HEK293 (cell line): Measurements from ENCODE around the gene PAM.

Source experiments
- CTCF ChIA-PET: fragments of 350-600 bp; formaldehyde crosslinking; extraction: SDS; loops from one replicate; lab custom pipeline; 2021; ENCODE audit warnings: antibody characterized with exemption; lab: Yijun Ruan, JAX
- POLR2A ChIA-PET: fragments of 300-600 bp; formaldehyde crosslinking; extraction: SDS; loops from one replicate; lab custom pipeline; 2020; ENCODE audit warnings: antibody characterized with exemption, inconsistent platforms; lab: Yijun Ruan, JAX
- H3K27ac ChIP-seq: fragments of 200-500 bp; sonication (Bioruptor generic); 2 replicates; pipeline ENCODE4 v1.5.1; 2014; ENCODE audit warnings: low read depth, low read length, control low read depth, inconsistent platforms; ENCODE audit errors: extremely low read depth
- H3K36me3 ChIP-seq, 2 experiments: fragments of 200-500 bp in 1 of 2; sonication (Bioruptor generic) in 1 of 2; 1 replicate in 1 of 2; 2 replicates in 1 of 2; pipeline ENCODE4 v1.5.1; 2014 to 2017; ENCODE audit warnings: inconsistent platforms in 2 of 2, low read length in 2 of 2; ENCODE audit not compliant: control insufficient read depth in 2 of 2, insufficient read depth in 1 of 2
- H3K4me1 ChIP-seq: fragments of 200-500 bp; sonication (Bioruptor generic); 2 replicates; pipeline ENCODE4 v1.5.1; 2014; ENCODE audit warnings: mild to moderate bottlenecking, low read length, inconsistent platforms; ENCODE audit not compliant: control insufficient read depth, insufficient read depth
- H3K4me3 ChIP-seq: 2 replicates; pipeline ENCODE4 v1.5.1; 2011; ENCODE audit warnings: low read depth, mild to moderate bottlenecking, control low read depth, low read length, moderate library complexity
- H3K9me3 ChIP-seq: fragments of 200-500 bp; sonication (Bioruptor generic); 2 replicates; pipeline ENCODE4 v1.5.1; 2014; ENCODE audit warnings: low read depth, low read length, inconsistent platforms; ENCODE audit not compliant: control insufficient read depth, insufficient read depth
- HOXD13 ChIP-seq: sonication (generic); formaldehyde crosslinking; IDR thresholded peaks from 2 replicates; pipeline ENCODE4 v1.8.0; 2022; ENCODE audit warnings: missing genetic modification reagents, borderline replicate concordance
- OSR2 ChIP-seq: fragments of 450-650 bp; formaldehyde crosslinking; IDR thresholded peaks from 2 replicates; pipeline ENCODE4 v1.5.1; 2016; ENCODE audit warnings: missing biosample characterization, missing genetic modification characterization
- ZBTB21 ChIP-seq: fragments of 450-650 bp; formaldehyde crosslinking; IDR thresholded peaks from 2 replicates; pipeline ENCODE4 v1.5.1; 2017; ENCODE audit warnings: missing biosample characterization, missing genetic modification characterization
- ZNF114 ChIP-seq: fragments of 450-650 bp; formaldehyde crosslinking; IDR thresholded peaks from 2 replicates; pipeline ENCODE4 v1.5.0; 2017; ENCODE audit warnings: missing biosample characterization, missing genetic modification characterization
- ZNF169 ChIP-seq: fragments of 450-650 bp; formaldehyde crosslinking; IDR thresholded peaks from 2 replicates; pipeline ENCODE4 v1.5.1; 2016; ENCODE audit warnings: missing biosample characterization, missing genetic modification characterization
- ZNF24 ChIP-seq: fragments of 450-650 bp; formaldehyde crosslinking; IDR thresholded peaks from 2 replicates; pipeline ENCODE4 v1.5.1; 2016; ENCODE audit warnings: missing biosample characterization, missing genetic modification characterization
- ZNF391 ChIP-seq: fragments of 450-650 bp; formaldehyde crosslinking; IDR thresholded peaks from 2 replicates; pipeline ENCODE4 v1.5.1; 2016; ENCODE audit warnings: low read depth, missing biosample characterization, missing genetic modification characterization, borderline replicate concordance
- ZNF501 ChIP-seq: fragments of 450-650 bp; formaldehyde crosslinking; IDR thresholded peaks from 2 replicates; pipeline ENCODE4 v1.5.1; 2016; ENCODE audit warnings: missing biosample characterization, missing genetic modification characterization
- ZSCAN23 ChIP-seq: fragments of 450-650 bp; formaldehyde crosslinking; IDR thresholded peaks from 2 replicates; pipeline ENCODE4 v1.5.1; 2016; ENCODE audit warnings: missing biosample characterization, missing genetic modification characterization
- TF ChIP-seq, protein P1 (sequence below): fragments of 450-650 bp; formaldehyde crosslinking; optimal IDR thresholded peaks from 2 replicates; pipeline ENCODE3; 2016; ENCODE audit warnings: missing biosample characterization, mild to moderate bottlenecking, missing genetic modification characterization
- TF ChIP-seq, protein P2 (sequence below): fragments of 450-650 bp; formaldehyde crosslinking; IDR thresholded peaks from 2 replicates; pipeline ENCODE4 v1.5.1; 2016; ENCODE audit warnings: missing biosample characterization, missing genetic modification characterization
- TF ChIP-seq, protein P3 (sequence below): sonication (generic); formaldehyde crosslinking; IDR thresholded peaks from 2 replicates; pipeline ENCODE4 v1.8.1; 2022; ENCODE audit warnings: mild to moderate bottlenecking, moderate library complexity, missing genetic modification reagents
- TF ChIP-seq, protein P4 (sequence below): fragments of 450-650 bp; formaldehyde crosslinking; IDR thresholded peaks from 2 replicates; pipeline ENCODE4 v1.5.1; 2016; ENCODE audit warnings: missing biosample characterization, missing genetic modification characterization
- TF ChIP-seq, protein P5 (sequence below): fragments of 450-650 bp; formaldehyde crosslinking; IDR thresholded peaks from 2 replicates; pipeline ENCODE4 v1.5.1; 2016; ENCODE audit warnings: missing biosample characterization, missing genetic modification characterization

Gene PAM

DNA sequence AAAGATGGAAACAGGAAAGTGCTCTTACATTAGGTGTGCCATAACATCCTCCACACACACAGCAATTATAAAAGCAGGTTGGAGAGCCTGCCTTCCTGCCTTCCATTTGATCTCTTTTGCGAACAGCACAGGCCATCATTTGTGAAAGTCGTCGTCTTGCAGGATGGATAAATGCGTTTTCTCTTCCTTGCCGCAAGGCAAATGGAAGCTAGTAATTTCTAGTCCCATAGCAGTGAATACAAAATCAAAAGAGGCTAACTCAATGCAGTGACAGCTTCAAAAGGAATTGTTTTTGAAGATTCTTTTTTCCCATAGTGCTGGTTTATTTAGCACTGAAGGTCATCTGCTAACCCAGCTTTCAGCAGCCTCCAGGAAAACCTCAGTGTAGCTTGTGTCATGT is 186.0 kb downstream of the PAM start:
- peaks cover 2% of the 10 kb centered on the region; the same call in 1 of the 2 replicates for H3K4me1 ChIP-seq
- no peak overlapping the region for H3K4me3 ChIP-seq
- CTCF ChIA-PET = interaction anchor here (0.7 kb wide), 1 partner anchor 22 kb away, joined by 4 read pairs; no protein-coding TSS in a partner anchor
- H3K36me3 ChIP-seq = no peaks in the 10 kb centered on the region
- no peak overlapping the region for H3K27ac ChIP-seq
- TF ChIP-seq, protein P1, sequence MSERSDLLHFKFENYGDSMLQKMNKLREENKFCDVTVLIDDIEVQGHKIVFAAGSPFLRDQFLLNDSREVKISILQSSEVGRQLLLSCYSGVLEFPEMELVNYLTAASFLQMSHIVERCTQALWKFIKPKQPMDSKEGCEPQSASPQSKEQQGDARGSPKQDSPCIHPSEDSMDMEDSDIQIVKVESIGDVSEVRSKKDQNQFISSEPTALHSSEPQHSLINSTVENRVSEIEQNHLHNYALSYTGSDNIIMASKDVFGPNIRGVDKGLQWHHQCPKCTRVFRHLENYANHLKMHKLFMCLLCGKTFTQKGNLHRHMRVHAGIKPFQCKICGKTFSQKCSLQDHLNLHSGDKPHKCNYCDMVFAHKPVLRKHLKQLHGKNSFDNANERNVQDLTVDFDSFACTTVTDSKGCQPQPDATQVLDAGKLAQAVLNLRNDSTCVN (tag by site-specific recombination) = no peak
- POLR2A ChIA-PET = no interaction called here
- no peaks in the 10 kb centered on the region for H3K9me3 ChIP-seq

DNA sequence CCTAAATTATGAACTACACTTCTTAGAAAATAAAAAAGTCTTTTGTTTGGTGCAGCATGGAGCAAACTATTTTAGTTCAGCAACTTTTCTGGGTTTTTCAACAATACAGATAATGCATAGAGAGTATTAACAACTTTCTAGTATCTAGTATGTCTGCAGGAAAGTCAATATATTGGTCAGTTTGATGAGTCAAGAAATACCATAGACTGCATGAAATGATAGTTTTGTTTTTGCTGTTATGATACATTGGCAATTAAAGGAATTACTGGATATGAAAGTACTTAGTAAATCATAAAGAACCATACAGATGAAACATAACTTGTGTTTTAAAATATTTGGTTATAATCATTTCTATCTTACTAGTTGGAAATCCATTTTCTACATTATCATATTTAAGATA is 191.3 kb downstream of the PAM start:
- Histone ChIP-seq H3K9me3 (no peaks in the 10 kb centered on the region), H3K36me3 (peaks cover 0 to 7% of the 10 kb centered on the region in 2 experiments; a peak in 1 of 3 replicates), H3K4me1 (no peaks in the 10 kb centered on the region), H3K27ac (no peak overlapping the region), H3K4me3 (no peak overlapping the region)
- TF ChIP-seq, protein P2, sequence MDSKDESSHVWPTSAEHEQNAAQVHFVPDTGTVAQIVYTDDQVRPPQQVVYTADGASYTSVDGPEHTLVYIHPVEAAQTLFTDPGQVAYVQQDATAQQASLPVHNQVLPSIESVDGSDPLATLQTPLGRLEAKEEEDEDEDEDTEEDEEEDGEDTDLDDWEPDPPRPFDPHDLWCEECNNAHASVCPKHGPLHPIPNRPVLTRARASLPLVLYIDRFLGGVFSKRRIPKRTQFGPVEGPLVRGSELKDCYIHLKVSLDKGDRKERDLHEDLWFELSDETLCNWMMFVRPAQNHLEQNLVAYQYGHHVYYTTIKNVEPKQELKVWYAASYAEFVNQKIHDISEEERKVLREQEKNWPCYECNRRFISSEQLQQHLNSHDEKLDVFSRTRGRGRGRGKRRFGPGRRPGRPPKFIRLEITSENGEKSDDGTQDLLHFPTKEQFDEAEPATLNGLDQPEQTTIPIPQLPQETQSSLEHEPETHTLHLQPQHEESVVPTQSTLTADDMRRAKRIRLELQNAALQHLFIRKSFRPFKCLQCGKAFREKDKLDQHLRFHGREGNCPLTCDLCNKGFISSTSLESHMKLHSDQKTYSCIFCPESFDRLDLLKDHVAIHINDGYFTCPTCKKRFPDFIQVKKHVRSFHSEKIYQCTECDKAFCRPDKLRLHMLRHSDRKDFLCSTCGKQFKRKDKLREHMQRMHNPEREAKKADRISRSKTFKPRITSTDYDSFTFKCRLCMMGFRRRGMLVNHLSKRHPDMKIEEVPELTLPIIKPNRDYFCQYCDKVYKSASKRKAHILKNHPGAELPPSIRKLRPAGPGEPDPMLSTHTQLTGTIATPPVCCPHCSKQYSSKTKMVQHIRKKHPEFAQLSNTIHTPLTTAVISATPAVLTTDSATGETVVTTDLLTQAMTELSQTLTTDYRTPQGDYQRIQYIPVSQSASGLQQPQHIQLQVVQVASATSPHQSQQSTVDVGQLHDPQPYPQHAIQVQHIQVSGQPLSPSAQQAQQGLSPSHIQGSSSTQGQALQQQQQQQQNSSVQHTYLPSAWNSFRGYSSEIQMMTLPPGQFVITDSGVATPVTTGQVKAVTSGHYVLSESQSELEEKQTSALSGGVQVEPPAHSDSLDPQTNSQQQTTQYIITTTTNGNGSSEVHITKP (tag by site-specific recombination) = no peak
- TF ChIP-seq ZNF391 (tag by site-specific recombination) = no peak
- no peak for TF ChIP-seq ZNF169 (tag by site-specific recombination)
- TF ChIP-seq ZNF114 (tag by site-specific recombination) = no peak
- no peak for TF ChIP-seq HOXD13 (CRISPR knock-in tag)
- TF ChIP-seq, protein P3, sequence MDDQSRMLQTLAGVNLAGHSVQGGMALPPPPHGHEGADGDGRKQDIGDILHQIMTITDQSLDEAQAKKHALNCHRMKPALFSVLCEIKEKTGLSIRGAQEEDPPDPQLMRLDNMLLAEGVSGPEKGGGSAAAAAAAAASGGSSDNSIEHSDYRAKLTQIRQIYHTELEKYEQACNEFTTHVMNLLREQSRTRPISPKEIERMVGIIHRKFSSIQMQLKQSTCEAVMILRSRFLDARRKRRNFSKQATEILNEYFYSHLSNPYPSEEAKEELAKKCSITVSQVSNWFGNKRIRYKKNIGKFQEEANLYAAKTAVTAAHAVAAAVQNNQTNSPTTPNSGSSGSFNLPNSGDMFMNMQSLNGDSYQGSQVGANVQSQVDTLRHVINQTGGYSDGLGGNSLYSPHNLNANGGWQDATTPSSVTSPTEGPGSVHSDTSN (CRISPR knock-in tag) = no peak
- TF ChIP-seq ZBTB21 (tag by site-specific recombination) = no peak
- TF ChIP-seq OSR2 (tag by site-specific recombination) = no peak
- TF ChIP-seq ZSCAN23 (tag by site-specific recombination) = no peak
- TF ChIP-seq, protein P4, sequence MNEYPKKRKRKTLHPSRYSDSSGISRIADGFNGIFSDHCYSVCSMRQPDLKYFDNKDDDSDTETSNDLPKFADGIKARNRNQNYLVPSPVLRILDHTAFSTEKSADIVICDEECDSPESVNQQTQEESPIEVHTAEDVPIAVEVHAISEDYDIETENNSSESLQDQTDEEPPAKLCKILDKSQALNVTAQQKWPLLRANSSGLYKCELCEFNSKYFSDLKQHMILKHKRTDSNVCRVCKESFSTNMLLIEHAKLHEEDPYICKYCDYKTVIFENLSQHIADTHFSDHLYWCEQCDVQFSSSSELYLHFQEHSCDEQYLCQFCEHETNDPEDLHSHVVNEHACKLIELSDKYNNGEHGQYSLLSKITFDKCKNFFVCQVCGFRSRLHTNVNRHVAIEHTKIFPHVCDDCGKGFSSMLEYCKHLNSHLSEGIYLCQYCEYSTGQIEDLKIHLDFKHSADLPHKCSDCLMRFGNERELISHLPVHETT (tag by site-specific recombination) = no peak
- TF ChIP-seq, protein P5, sequence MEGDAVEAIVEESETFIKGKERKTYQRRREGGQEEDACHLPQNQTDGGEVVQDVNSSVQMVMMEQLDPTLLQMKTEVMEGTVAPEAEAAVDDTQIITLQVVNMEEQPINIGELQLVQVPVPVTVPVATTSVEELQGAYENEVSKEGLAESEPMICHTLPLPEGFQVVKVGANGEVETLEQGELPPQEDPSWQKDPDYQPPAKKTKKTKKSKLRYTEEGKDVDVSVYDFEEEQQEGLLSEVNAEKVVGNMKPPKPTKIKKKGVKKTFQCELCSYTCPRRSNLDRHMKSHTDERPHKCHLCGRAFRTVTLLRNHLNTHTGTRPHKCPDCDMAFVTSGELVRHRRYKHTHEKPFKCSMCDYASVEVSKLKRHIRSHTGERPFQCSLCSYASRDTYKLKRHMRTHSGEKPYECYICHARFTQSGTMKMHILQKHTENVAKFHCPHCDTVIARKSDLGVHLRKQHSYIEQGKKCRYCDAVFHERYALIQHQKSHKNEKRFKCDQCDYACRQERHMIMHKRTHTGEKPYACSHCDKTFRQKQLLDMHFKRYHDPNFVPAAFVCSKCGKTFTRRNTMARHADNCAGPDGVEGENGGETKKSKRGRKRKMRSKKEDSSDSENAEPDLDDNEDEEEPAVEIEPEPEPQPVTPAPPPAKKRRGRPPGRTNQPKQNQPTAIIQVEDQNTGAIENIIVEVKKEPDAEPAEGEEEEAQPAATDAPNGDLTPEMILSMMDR = no peak
- no peak for TF ChIP-seq ZNF501
- TF ChIP-seq ZNF24 (tag by site-specific recombination) = no peak
- CTCF ChIA-PET = interaction anchor here (1.1 kb wide), 1 partner anchor 11 kb away, joined by 3 read pairs; no protein-coding TSS in a partner anchor
- POLR2A ChIA-PET = no interaction called here
